Fibroblast of villous mesenchyme (primary cell): ENCODE data around the gene PDGFB. TPM values are rescaled to one million over a fixed set of nuclear protein-coding genes. Genes with fewer than 3 reads are reported as not detected.

Source experiments
- DNase-seq: peaks from one replicate; pipeline ENCODE4 v3.0.0-alpha.2; 2010; ENCODE audit warnings: low read depth
- H3K4me3 ChIP-seq: 2 replicates; pipeline ENCODE4 v1.5.1; 2011; ENCODE audit warnings: low read depth, mild to moderate bottlenecking, low read length
- CTCF ChIP-seq: IDR thresholded peaks from 2 replicates; pipeline ENCODE4 v1.5.1; 2012; ENCODE audit warnings: low read depth, mild to moderate bottlenecking, low read length; ENCODE audit not compliant: insufficient read depth
- total RNA-seq: library from RNA; depleted of rRNA; stranded (reverse); fragments of >200 nt; gene quantifications from 2 replicates; pipeline ENCODE4 v1.2.3, GENCODE V29; 2012

The PDGFB gene
- total RNA-seq, 1 donor, result 11.7 TPM

- TF ChIP-seq CTCF, result no peak
- DNase-seq, result peak; percentile 19
Measured at GRCh38 chr22:39236321-39237317, 8.2 kb downstream of the PDGFB start.

GRCh38 chr22:39234867-39235687 is 9.7 kb downstream of the PDGFB start:
- no peak overlapping the region for H3K4me3 ChIP-seq
- TF ChIP-seq CTCF, result no peak
- DNase-seq, result no peak

More at GRCh38 chr22:39236321-39237317, 8.2 kb downstream of the PDGFB start:
- H3K4me3 ChIP-seq, result no peak overlapping the region

- peak; percentile 25 for DNase-seq
- no peak overlapping the region for H3K4me3 ChIP-seq
- no peak for TF ChIP-seq CTCF
Measured at GRCh38 chr22:39234472-39234787, 10.4 kb downstream of the PDGFB start.

- no peak overlapping the region for H3K4me3 ChIP-seq
- no peak for TF ChIP-seq CTCF
- no peak for DNase-seq
Measured at GRCh38 chr22:39233710-39234471, 10.9 kb downstream of the PDGFB start.

- TF ChIP-seq CTCF, result no peak
- no peak for DNase-seq
- H3K4me3 ChIP-seq, result no peak overlapping the region
Measured at GRCh38 chr22:39232806-39233709, 11.7 kb downstream of the PDGFB start.

GRCh38 chr22:39232246-39232645 is 12.5 kb downstream of the PDGFB start:
- no peak for TF ChIP-seq CTCF
- H3K4me3 ChIP-seq, result no peak overlapping the region
- no peak for DNase-seq
